ENCODE measurements around the gene EYS.

The EYS gene

DNA sequence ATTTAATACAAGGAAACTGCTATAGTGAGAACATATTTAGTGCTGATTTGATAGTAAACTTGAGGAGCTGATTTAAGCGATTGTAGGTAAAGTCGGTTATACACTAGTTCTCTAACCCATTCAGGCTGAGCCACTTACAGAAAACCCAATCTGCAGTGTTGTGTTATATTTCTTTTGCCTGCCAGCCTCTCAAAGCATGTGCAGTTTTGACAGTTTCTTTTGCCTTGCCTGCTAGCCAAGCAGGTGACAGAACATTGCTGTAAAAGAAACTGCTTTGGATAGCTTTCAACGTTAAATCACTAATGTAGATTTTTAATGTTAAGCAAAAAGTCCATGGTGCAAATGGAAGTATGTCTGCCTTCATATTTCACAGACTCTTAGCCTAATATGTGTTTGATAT is 982.9 kb downstream of the EYS start:
- DNase-seq (ENCODE audit: low spot score in 2 of 2): no peak
- Mint-ChIP-seq H3K9me3 (peaks cover 19% of the 10 kb centered on the region), H3K4me1 (no peaks in the 10 kb centered on the region), H3K36me3 (no peaks in the 10 kb centered on the region), H3K27ac (no peak overlapping the region), H3K4me3 (no peak overlapping the region)
- ATAC-seq: no peak

DNA sequence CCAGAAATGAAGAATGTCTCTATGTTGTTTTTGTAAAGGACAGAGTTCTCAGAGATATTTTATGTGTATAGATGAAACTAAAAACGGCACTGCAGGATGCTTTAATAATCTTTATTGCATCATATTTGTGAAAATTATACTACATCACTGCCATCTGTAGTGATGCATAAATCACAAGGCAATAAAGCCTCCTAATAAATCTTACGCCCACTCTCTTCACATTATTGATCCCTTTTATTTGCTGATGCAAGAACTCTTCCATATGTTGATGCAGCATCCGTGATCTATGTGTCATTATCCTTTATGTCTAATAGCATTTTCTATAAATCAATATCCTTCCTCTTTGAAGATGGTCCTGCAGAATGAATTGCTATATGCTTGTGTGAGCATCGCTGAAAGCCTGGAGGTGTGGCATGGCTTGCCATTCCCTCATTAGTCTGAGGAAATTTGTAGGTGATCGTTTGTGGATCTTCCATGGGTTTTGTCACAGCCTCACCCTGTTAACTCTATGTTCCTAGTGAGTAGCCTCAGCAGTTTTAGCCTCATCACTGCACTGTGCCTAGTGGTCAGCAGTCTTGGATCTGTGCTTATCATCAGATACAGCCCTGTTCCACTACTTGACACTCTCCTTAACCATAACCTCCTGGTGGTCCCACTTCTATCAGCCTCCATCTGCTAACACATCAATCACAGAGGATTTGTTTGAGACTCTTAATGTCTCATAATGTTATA is 983.5 kb downstream of the EYS start:
- H3K4me3 Mint-ChIP-seq: no peak overlapping the region
- DNase-seq (ENCODE audit: low spot score in 2 of 2) (no peak), ATAC-seq (no peak)
- H3K36me3 Mint-ChIP-seq: no peaks in the 10 kb centered on the region
- no peaks in the 10 kb centered on the region for H3K4me1 Mint-ChIP-seq
- H3K27ac Mint-ChIP-seq: no peak overlapping the region
- H3K9me3 Mint-ChIP-seq: peaks cover 19% of the 10 kb centered on the region

DNA sequence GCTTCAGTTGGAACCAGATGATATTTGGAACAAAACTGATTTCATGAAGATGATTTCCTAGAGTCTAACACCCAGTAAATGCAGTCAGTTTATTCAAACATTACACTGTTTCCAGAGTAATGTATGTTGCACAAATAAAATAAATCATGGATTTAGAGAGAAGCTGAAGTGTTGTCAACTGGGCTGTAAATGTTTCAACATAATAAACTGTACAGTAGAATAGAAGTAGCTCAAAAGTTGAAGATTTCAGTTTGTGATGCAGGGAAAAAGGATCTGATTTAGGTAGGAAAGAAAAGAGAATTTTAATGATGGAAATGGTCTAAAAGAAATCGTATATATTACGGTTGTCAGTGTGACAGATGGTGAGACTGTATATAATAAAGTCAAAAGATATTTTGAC is 985.2 kb downstream of the EYS start:
- Mint-ChIP-seq H3K4me1 (no peaks in the 10 kb centered on the region), H3K27ac (no peak overlapping the region), H3K9me3 (peaks cover 19% of the 10 kb centered on the region), H3K4me3 (no peak overlapping the region), H3K36me3 (no peaks in the 10 kb centered on the region)
- DNase-seq (ENCODE audit: low spot score in 2 of 2) (no peak), ATAC-seq (no peak)

DNA sequence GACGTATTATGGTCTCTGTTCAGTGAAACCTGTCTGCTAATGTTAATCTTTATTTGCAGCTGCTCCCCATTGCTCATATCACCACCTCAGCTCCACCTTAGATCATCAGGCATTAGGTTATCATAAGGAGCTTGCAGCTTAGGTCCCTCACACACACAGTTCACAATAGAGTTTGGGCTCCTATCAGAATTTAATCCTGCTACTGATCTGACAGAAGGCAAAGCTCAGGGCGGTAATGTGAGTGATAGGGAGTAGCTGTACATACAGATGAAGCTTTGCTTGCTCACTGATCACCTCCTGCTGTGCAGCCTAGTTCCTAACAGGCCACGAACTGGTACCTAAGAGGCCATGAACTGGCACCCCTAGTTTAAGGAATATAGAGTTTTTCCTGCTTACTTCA is 989.7 kb downstream of the EYS start:
- H3K27ac Mint-ChIP-seq: no peak overlapping the region
- H3K4me1 Mint-ChIP-seq: no peaks in the 10 kb centered on the region
- ATAC-seq: no peak
- H3K36me3 Mint-ChIP-seq: no peaks in the 10 kb centered on the region
- no peak for DNase-seq (ENCODE audit: low spot score in 2 of 2)
- no peak overlapping the region for H3K4me3 Mint-ChIP-seq
- peaks cover 12% of the 10 kb centered on the region for H3K9me3 Mint-ChIP-seq

DNA sequence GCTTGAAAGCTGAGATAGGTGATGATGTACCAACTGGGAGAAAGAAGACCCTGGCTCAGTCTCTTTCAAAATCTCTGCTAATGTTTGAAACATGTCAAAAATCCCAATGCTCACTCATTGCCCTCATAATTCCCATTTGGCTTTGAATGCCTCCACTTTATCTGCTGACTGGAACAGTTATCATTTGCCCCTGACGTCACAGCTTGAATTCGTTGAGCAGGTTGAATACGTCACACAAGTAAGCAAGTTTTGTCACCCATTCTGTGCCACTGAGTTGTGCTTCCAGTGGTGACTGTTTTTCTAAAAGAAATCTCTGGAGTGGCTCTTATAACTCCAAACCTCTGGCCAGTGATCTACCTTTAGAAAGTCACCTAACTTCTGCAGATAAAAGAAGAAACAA is 991.4 kb downstream of the EYS start:
- Mint-ChIP-seq H3K36me3 (no peaks in the 10 kb centered on the region), H3K9me3 (peaks cover 12% of the 10 kb centered on the region), H3K27ac (no peak overlapping the region), H3K4me1 (no peaks in the 10 kb centered on the region), H3K4me3 (no peak overlapping the region)
- no peak for DNase-seq (ENCODE audit: low spot score in 2 of 2)
- no peak for ATAC-seq

DNA sequence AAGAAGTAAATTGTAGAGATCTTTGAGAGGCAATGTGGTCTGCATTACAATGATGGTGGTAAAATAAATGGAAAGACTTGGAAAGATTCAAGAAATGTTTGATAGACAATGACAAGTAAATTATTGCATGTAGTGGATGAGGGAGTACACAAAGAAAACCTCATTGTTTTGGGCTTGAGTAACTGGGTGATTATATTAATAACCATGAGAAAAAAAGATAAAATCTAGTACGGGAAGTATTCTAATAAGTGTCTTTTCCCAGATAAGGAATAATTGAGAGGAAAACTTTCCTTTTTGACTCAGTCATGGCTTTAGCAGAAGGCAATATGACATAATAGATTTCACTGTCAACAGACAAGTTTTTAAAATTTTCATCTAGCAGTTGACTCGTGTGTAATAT is 993.0 kb downstream of the EYS start:
- no peaks in the 10 kb centered on the region for H3K36me3 Mint-ChIP-seq
- no peaks in the 10 kb centered on the region for H3K4me1 Mint-ChIP-seq
- H3K4me3 Mint-ChIP-seq: no peak overlapping the region
- no peak overlapping the region for H3K27ac Mint-ChIP-seq
- DNase-seq (ENCODE audit: low spot score in 2 of 2) (no peak), ATAC-seq (no peak)
- peaks cover 8% of the 10 kb centered on the region for H3K9me3 Mint-ChIP-seq

DNA sequence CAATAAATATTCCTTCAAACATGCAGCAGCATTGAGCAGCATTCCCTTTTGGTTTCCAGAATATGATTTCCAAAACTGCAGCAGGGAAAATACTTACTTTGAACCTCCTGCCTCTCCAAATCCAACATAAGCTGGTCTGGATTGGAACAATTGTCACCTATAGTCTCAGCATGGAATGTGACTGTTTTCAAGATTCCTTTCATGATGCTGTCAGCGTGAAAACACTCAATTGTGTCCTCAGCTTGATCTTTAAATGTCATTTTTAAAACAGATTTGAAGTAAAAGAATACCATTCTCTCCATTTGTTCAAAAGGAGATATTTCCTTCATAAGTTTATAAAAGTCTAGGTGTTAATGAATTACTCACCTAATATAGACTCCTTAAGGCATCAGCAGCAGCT is 993.9 kb downstream of the EYS start:
- no peaks in the 10 kb centered on the region for H3K36me3 Mint-ChIP-seq
- peaks cover 8% of the 10 kb centered on the region for H3K9me3 Mint-ChIP-seq

DNA sequence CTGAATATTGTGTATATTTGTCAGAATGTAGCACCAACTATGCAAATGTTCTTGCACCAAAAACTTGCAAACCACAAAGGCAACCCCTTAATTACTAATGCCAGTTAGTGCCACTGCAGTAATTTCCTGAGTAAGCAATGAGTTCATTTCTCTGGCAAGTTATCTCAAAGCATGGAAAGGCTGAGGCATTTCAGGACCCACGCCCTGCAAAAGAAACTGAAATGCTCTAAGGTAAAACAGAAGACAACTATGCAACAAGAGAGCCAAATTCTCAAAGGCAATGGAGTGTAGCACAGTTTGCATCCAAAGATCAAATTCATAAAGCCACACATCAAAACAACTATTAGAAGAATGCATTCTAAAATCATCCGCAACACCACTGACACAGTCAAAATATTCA is 994.4 kb downstream of the EYS start:
- H3K27ac Mint-ChIP-seq: no peak overlapping the region
- H3K36me3 Mint-ChIP-seq: no peaks in the 10 kb centered on the region
- DNase-seq (ENCODE audit: low spot score in 2 of 2): no peak
- H3K9me3 Mint-ChIP-seq: peaks cover 8% of the 10 kb centered on the region
- H3K4me1 Mint-ChIP-seq: no peaks in the 10 kb centered on the region
- no peak for ATAC-seq
- H3K4me3 Mint-ChIP-seq: no peak overlapping the region

More for the DNA sequence above, 993.9 kb downstream of the EYS start:
- H3K4me1 Mint-ChIP-seq: no peaks in the 10 kb centered on the region
- no peak for ATAC-seq
- no peak overlapping the region for H3K27ac Mint-ChIP-seq
- no peak for DNase-seq (ENCODE audit: low spot score in 2 of 2)
- no peak overlapping the region for H3K4me3 Mint-ChIP-seq

DNA sequence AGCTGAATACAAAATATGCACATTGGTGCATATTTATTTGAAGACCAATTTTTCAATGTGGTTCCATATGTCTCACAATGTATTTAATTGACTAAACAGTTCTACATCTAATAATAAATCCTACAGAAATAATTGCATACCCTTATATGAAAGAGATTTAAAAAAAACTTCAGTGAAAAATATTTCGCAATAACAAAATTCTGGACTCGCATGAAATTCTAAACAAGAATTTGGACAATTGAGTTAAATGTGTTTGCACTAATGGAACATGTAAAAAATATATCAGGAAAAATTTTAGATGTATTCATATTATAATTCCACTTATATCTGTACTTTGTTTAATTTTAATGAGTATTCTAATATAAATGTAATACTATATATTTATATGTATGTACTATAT is 1003.1 kb downstream of the EYS start:
- no peak overlapping the region for H3K27ac Mint-ChIP-seq

DNA sequence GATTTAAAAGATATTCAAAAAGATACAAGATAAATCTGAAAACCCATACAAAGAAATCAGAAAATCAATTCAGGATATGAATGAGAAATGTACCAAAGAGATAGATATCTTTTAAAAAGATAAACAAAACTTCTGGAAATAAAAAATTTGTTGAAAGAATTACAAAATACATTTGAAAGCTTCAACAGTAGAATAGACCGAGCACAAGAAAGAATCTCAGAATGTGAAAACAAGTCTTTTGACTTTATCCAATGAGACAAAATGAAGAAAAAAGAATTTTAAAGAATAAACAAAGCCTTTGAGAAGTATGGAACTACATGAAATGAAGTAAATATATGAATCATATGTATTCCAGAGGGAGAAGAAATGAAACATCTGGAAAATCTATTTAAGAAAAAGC is 1011.0 kb downstream of the EYS start:
- H3K27ac Mint-ChIP-seq: no peak overlapping the region
- DNase-seq (ENCODE audit: low spot score in 2 of 2): no peak
- no peaks in the 10 kb centered on the region for H3K36me3 Mint-ChIP-seq
- ATAC-seq: no peak
- no peaks in the 10 kb centered on the region for H3K4me1 Mint-ChIP-seq
- peaks cover 15% of the 10 kb centered on the region for H3K9me3 Mint-ChIP-seq
- no peak overlapping the region for H3K4me3 Mint-ChIP-seq

More for the DNA sequence above, 1003.1 kb downstream of the EYS start:
- Mint-ChIP-seq H3K36me3 (no peaks in the 10 kb centered on the region), H3K4me3 (no peak overlapping the region), H3K4me1 (no peaks in the 10 kb centered on the region), H3K9me3 (peaks cover 19% of the 10 kb centered on the region)
- ATAC-seq (no peak), DNase-seq (ENCODE audit: low spot score in 2 of 2) (no peak)

DNA sequence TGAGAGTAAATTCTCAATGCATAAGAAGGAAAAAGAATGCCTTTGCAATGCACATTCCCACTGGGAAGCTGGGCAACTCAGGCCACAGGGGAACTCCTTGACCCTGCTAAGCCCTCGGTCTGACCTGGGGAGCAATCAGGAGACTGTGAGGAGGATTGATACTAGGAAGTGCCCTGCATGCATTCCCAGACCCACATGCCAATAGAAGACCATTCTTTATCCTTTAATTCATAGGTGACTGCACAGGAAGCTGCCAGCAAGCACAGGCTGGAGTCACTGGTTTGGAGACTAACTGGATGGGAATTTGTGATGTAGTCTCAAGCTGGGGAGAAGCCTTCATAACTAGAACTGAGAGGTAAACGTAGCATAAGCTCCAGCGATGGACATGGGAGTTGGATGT is 1012.7 kb downstream of the EYS start:
- peaks cover 15% of the 10 kb centered on the region for H3K9me3 Mint-ChIP-seq
- H3K36me3 Mint-ChIP-seq: no peaks in the 10 kb centered on the region
- DNase-seq (ENCODE audit: low spot score in 2 of 2) (no peak), ATAC-seq (no peak)
- no peak overlapping the region for H3K27ac Mint-ChIP-seq
- H3K4me3 Mint-ChIP-seq: no peak overlapping the region
- no peaks in the 10 kb centered on the region for H3K4me1 Mint-ChIP-seq

DNA sequence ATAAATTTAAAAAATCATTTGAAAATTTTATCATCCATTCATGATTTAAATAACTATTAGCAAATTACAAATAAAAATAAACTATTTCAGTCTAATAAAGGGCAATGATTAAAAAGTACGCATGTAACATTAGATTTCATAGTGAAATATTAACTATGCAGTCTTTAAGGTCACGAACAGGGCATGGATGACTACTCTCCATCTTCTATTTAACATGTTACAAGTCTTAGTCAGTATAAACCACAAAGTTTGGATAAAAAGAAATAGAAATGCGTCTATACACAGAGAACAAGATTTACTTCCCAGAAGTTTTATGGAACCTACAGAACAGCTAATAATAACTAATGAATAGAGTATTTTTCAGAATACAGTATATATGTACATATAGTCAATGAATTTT is 1016.0 kb downstream of the EYS start:
- H3K4me3 Mint-ChIP-seq: no peak overlapping the region
- peaks cover 8% of the 10 kb centered on the region for H3K9me3 Mint-ChIP-seq
- DNase-seq (ENCODE audit: low spot score in 2 of 2) (no peak), ATAC-seq (no peak)
- H3K27ac Mint-ChIP-seq: no peak overlapping the region
- no peaks in the 10 kb centered on the region for H3K4me1 Mint-ChIP-seq
- no peaks in the 10 kb centered on the region for H3K36me3 Mint-ChIP-seq

DNA sequence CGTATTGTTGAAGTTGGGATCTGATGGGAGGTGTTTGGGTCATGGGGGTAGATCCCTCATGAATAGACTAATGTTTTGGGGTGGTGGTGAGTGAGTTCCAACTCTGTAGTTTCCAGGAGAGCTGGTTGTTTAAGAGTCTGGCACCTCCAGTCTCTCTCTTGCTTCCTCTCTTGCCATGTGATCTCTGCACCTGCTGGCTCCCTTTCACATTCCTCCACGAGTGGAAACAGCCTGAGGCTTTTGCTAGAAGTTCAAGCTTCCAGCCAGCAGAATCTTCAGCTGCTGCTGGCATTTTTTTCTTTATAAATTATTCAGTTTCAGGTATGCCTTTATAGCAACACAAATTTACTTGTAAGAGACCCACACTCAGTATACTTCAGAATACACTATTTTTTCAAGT is 1021.6 kb downstream of the EYS start:
- ATAC-seq (no peak), DNase-seq (ENCODE audit: low spot score in 2 of 2) (no peak)
- H3K4me1 Mint-ChIP-seq: no peaks in the 10 kb centered on the region
- no peak overlapping the region for H3K27ac Mint-ChIP-seq
- H3K36me3 Mint-ChIP-seq: no peaks in the 10 kb centered on the region
- no peak overlapping the region for H3K4me3 Mint-ChIP-seq
- H3K9me3 Mint-ChIP-seq: peaks cover 18% of the 10 kb centered on the region

DNA sequence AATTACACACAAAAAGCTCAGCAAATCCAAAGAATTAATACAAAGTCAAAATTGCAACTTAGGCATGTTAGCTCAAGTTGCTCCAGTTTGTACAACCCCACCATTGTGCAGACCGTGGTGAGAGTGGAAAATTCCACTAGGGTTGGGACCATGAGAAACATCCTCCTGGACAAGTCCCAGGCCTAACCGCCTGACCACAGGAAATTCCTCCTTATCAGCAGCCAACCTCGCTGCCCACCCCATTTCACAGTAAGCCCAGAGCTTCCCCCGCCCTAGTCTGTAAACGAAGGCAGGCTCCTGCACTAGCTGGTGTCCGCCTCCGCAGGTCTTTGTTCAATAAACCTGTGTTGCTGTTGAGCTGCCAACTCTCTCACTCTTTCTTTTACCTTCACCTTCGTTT is 1023.3 kb downstream of the EYS start:
- no peak for ATAC-seq
- Mint-ChIP-seq H3K4me1 (no peaks in the 10 kb centered on the region), H3K9me3 (peaks cover 23% of the 10 kb centered on the region)

DNA sequence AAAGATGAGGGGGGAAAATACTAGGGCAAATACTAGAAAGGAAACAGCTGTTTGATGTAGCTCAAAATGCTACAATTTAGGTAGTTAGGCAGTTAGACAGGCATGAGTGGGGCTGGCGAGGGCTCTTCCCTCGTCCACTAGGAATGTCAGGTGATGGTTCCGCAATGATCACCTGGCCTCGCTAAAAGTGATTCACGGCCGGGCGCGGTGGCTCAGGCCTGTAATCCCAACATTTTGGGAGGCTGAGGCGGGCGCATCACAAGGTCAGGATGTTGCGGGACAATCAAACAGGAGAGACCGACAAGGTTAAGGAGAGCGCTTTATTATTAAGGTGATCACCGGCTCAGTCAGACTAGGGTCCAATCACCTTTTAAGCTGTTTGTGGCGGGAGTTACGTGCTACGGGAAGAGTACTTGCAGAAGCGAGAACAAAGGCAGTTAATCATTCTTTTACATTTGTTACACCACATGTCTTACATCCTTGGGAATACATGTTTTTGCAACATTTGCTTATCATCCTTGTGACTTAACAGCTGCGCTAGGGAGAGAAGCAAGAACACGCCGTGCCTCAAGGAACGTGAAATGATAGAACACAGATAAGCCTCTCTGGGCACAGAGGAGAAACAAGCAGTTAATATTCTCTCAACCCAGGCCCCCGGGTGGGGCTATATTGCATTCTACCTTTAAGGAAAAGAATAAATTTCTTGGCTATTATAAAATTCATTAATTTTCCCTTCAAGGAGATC is 1025.4 kb downstream of the EYS start:
- Mint-ChIP-seq H3K36me3 (no peaks in the 10 kb centered on the region), H3K4me1 (no peaks in the 10 kb centered on the region), H3K9me3 (peaks cover 21% of the 10 kb centered on the region), H3K27ac (no peak overlapping the region), H3K4me3 (no peak overlapping the region)
- DNase-seq (ENCODE audit: low spot score in 2 of 2) (no peak), ATAC-seq (no peak)

More for the DNA sequence above, 1023.3 kb downstream of the EYS start:
- no peaks in the 10 kb centered on the region for H3K36me3 Mint-ChIP-seq
- no peak overlapping the region for H3K27ac Mint-ChIP-seq
- DNase-seq (ENCODE audit: low spot score in 2 of 2): no peak
- no peak overlapping the region for H3K4me3 Mint-ChIP-seq

DNA sequence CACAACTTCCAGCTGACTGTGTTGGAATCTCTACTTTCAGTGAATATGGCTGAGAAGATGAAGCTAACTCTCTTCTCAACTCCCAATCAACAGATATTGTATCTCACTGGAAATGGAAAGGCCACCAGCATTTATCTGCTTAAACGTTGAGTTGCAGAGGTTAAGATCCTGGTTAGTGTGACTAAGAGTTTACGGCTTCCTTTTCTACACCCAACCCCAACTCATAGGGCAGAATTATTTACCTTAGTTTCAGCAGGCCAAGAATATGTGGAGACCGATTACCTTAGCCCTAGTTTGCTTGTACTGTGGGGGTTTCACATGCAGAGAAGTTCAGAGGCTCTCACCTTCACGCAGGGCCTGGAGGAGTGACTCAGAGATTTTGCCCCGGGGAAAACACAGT is 1026.6 kb downstream of the EYS start:
- no peak for ATAC-seq

More for the DNA sequence above, 1026.6 kb downstream of the EYS start:
- no peak for DNase-seq (ENCODE audit: low spot score in 2 of 2)
- H3K27ac Mint-ChIP-seq: no peak overlapping the region
- H3K36me3 Mint-ChIP-seq: no peaks in the 10 kb centered on the region
- H3K4me3 Mint-ChIP-seq: no peak overlapping the region
- no peaks in the 10 kb centered on the region for H3K4me1 Mint-ChIP-seq
- peaks cover 21% of the 10 kb centered on the region for H3K9me3 Mint-ChIP-seq
